HEK293 (cell line): ENCODE measurements around the gene C17orf107.
A peak's percentile ranks its signal among the peaks of the same experiment; 100 is the strongest.

ENCODE experiments used
- MEIS1 ChIP-seq: sonication (generic); formaldehyde crosslinking; IDR thresholded peaks from 2 replicates; pipeline ENCODE4 v1.8.1; 2022; ENCODE audit warnings: missing genetic modification reagents, mild to moderate bottlenecking, borderline replicate concordance
- SP7 ChIP-seq: fragments of 450-650 bp; formaldehyde crosslinking; IDR thresholded peaks from 2 replicates; pipeline ENCODE4 v1.5.1; 2016; ENCODE audit warnings: missing biosample characterization, missing genetic modification characterization
- WT1 ChIP-seq: fragments of 450-650 bp; formaldehyde crosslinking; IDR thresholded peaks from 2 replicates; pipeline ENCODE4 v1.5.1; 2016; ENCODE audit warnings: missing biosample characterization, missing genetic modification characterization
- YY2 ChIP-seq: fragments of 450-650 bp; formaldehyde crosslinking; IDR thresholded peaks from 2 replicates; pipeline ENCODE4 v1.5.1; 2016; ENCODE audit warnings: missing biosample characterization, missing genetic modification characterization
- ZNF112 ChIP-seq: fragments of 450-650 bp; formaldehyde crosslinking; IDR thresholded peaks from 2 replicates; pipeline ENCODE4 v1.5.0; 2017; ENCODE audit warnings: missing biosample characterization, missing genetic modification characterization
- ZNF133 ChIP-seq: fragments of 450-650 bp; formaldehyde crosslinking; IDR thresholded peaks from 2 replicates; pipeline ENCODE4 v1.5.1; 2016; ENCODE audit warnings: missing biosample characterization, missing genetic modification characterization
- ZNF169 ChIP-seq: fragments of 450-650 bp; formaldehyde crosslinking; IDR thresholded peaks from 2 replicates; pipeline ENCODE4 v1.5.1; 2016; ENCODE audit warnings: missing biosample characterization, missing genetic modification characterization
- ZNF2 ChIP-seq: fragments of 450-650 bp; formaldehyde crosslinking; IDR thresholded peaks from 2 replicates; pipeline ENCODE4 v1.5.1; 2016; ENCODE audit warnings: missing biosample characterization, missing genetic modification characterization
- ZNF274 ChIP-seq, 2 experiments: fragments of 200-500 bp in 1 of 2; fragments of 450-650 bp in 1 of 2; sonication (Bioruptor generic) in 1 of 2; formaldehyde crosslinking in 1 of 2; IDR thresholded peaks; 2 replicates each; pipeline versions ENCODE4 v1.5.1 to v1.6.1; 2014 to 2016; ENCODE audit warnings: borderline replicate concordance in 1 of 2, inconsistent platforms in 1 of 2, low read length in 1 of 2, missing biosample characterization in 1 of 2, missing genetic modification characterization in 1 of 2
- ZNF292 ChIP-seq: fragments of 450-650 bp; formaldehyde crosslinking; IDR thresholded peaks from 2 replicates; pipeline ENCODE4 v1.5.1; 2016; ENCODE audit warnings: low read depth, missing biosample characterization, missing genetic modification characterization, borderline replicate concordance
- ZNF354C ChIP-seq: fragments of 450-650 bp; formaldehyde crosslinking; IDR thresholded peaks from 2 replicates; pipeline ENCODE4 v1.5.1; 2016; ENCODE audit warnings: missing biosample characterization, missing genetic modification characterization, low read depth, borderline replicate concordance
- ZNF404 ChIP-seq: fragments of 450-650 bp; formaldehyde crosslinking; IDR thresholded peaks from 2 replicates; pipeline ENCODE4 v1.5.1; 2017; ENCODE audit warnings: missing biosample characterization, missing genetic modification characterization
- ZNF426 ChIP-seq: fragments of 450-650 bp; formaldehyde crosslinking; IDR thresholded peaks from 2 replicates; pipeline ENCODE4 v1.5.1; 2017; ENCODE audit warnings: missing biosample characterization, missing genetic modification characterization, mild to moderate bottlenecking, inconsistent platforms, moderate library complexity
- ZNF48 ChIP-seq: fragments of 450-650 bp; formaldehyde crosslinking; IDR thresholded peaks from 2 replicates; pipeline ENCODE4 v1.5.1; 2016; ENCODE audit warnings: missing biosample characterization, missing genetic modification characterization
- ZNF521 ChIP-seq: fragments of 450-650 bp; formaldehyde crosslinking; IDR thresholded peaks from 2 replicates; pipeline ENCODE4 v1.5.1; 2017; ENCODE audit warnings: missing biosample characterization, mild to moderate bottlenecking, missing genetic modification characterization
- ZNF555 ChIP-seq: fragments of 450-650 bp; formaldehyde crosslinking; conservative IDR thresholded peaks from 2 replicates; pipeline ENCODE4 v1.5.1; 2017; ENCODE audit warnings: missing biosample characterization, mild to moderate bottlenecking, missing genetic modification characterization, inconsistent platforms
- ZNF558 ChIP-seq: fragments of 450-650 bp; formaldehyde crosslinking; IDR thresholded peaks from 2 replicates; pipeline ENCODE4 v1.5.1; 2016; ENCODE audit warnings: missing biosample characterization, missing genetic modification characterization
- ZNF560 ChIP-seq: fragments of 450-650 bp; formaldehyde crosslinking; IDR thresholded peaks from 2 replicates; pipeline ENCODE4 v1.5.1; 2017; ENCODE audit warnings: missing biosample characterization, missing genetic modification characterization, borderline replicate concordance
- ZNF660 ChIP-seq: fragments of 450-650 bp; IDR thresholded peaks from 2 replicates; pipeline ENCODE4 v1.5.1; 2018; ENCODE audit warnings: missing biosample characterization, mild to moderate bottlenecking, missing genetic modification characterization
- ZNF707 ChIP-seq: fragments of 450-650 bp; formaldehyde crosslinking; IDR thresholded peaks from 2 replicates; pipeline ENCODE4 v1.5.1; 2016; ENCODE audit warnings: missing biosample characterization, missing genetic modification characterization
- ZNF747 ChIP-seq: fragments of 450-650 bp; formaldehyde crosslinking; IDR thresholded peaks from 2 replicates; pipeline ENCODE4 v1.5.1; 2016; ENCODE audit warnings: missing biosample characterization, missing genetic modification characterization
- ZNF76 ChIP-seq: fragments of 450-650 bp; formaldehyde crosslinking; IDR thresholded peaks from 2 replicates; pipeline ENCODE4; 2016; ENCODE audit warnings: low read depth, missing biosample characterization, missing genetic modification characterization, borderline replicate concordance
- ZSCAN30 ChIP-seq: fragments of 450-650 bp; IDR thresholded peaks from 2 replicates; pipeline ENCODE4 v1.5.1; 2018; ENCODE audit warnings: missing biosample characterization, mild to moderate bottlenecking, missing genetic modification characterization, moderate library complexity
- ZXDB ChIP-seq: fragments of 450-650 bp; formaldehyde crosslinking; IDR thresholded peaks from 2 replicates; pipeline ENCODE4 v1.5.1; 2016; ENCODE audit warnings: missing biosample characterization, missing genetic modification characterization
- TF ChIP-seq, protein P1 (sequence below): fragments of 450-650 bp; formaldehyde crosslinking; IDR thresholded peaks from 2 replicates; pipeline ENCODE4 v1.5.1; 2016; ENCODE audit warnings: missing biosample characterization, missing genetic modification characterization
- TF ChIP-seq, protein P2 (sequence below): fragments of 450-650 bp; formaldehyde crosslinking; IDR thresholded peaks from 2 replicates; pipeline ENCODE4 v1.5.1; 2016; ENCODE audit warnings: missing biosample characterization, missing genetic modification characterization, low read depth
- TF ChIP-seq, protein P3 (sequence below): fragments of 450-650 bp; formaldehyde crosslinking; optimal IDR thresholded peaks from 2 replicates; pipeline ENCODE3; 2016; ENCODE audit warnings: missing biosample characterization, mild to moderate bottlenecking, missing genetic modification characterization
- TF ChIP-seq, protein P4 (sequence below): fragments of 450-650 bp; formaldehyde crosslinking; IDR thresholded peaks from 2 replicates; pipeline ENCODE4 v1.5.1; 2017; ENCODE audit warnings: missing biosample characterization, missing genetic modification characterization
- TF ChIP-seq, protein P5 (sequence below): fragments of 450-650 bp; formaldehyde crosslinking; IDR thresholded peaks from 2 replicates; pipeline ENCODE4 v1.5.1; 2016; ENCODE audit warnings: missing biosample characterization, missing genetic modification characterization

C17orf107 gene

DNA sequence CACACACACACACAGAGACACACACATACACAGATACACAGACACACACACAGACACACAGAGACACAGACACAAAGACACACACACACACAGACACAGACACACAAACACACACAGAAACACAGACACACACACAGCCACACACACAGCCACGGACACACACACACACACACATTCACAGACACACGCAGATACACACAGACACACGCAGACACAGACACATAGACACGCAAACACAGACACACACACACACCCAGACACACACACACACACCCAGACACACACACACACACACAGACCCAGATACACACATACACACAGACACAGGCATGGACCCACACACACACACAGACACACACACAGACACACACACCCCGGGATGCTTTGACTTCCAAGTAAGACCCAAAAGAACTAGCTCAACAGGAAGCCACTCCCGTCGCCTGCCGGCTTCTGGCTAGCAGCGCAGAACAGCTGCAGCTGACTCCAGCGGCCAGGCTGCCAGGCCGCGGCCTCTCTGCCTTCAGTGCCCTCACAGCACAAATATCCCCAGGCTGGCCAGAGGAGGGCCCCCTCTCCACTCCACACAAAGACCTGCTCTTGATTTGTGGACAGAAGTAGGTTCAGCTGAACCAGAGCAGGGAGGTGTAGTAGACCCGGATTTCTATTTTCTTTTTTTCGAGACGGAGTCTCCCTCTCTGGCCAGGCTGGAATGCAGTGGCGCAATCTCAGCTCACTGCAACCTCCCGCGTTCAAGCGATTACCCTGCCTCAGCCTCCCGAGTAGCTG lies 9.6 kb downstream of the C17orf107 start (continued):
- no peak; the same call in 1 of the 2 replicates for TF ChIP-seq ZNF660
- no peak for TF ChIP-seq ZNF354C (tag by site-specific recombination)
- TF ChIP-seq ZXDB (tag by site-specific recombination) = no peak
- no peak for TF ChIP-seq ZNF521
- 0 out of 2 replicates have a peak, but pooled peaks have one; percentile 8 for TF ChIP-seq ZNF2 (tag by site-specific recombination)
- TF ChIP-seq ZNF558 (tag by site-specific recombination) = no peak
- TF ChIP-seq ZNF707 (tag by site-specific recombination) = no peak
- no peak for TF ChIP-seq ZNF133 (tag by site-specific recombination)
- TF ChIP-seq, protein P1, sequence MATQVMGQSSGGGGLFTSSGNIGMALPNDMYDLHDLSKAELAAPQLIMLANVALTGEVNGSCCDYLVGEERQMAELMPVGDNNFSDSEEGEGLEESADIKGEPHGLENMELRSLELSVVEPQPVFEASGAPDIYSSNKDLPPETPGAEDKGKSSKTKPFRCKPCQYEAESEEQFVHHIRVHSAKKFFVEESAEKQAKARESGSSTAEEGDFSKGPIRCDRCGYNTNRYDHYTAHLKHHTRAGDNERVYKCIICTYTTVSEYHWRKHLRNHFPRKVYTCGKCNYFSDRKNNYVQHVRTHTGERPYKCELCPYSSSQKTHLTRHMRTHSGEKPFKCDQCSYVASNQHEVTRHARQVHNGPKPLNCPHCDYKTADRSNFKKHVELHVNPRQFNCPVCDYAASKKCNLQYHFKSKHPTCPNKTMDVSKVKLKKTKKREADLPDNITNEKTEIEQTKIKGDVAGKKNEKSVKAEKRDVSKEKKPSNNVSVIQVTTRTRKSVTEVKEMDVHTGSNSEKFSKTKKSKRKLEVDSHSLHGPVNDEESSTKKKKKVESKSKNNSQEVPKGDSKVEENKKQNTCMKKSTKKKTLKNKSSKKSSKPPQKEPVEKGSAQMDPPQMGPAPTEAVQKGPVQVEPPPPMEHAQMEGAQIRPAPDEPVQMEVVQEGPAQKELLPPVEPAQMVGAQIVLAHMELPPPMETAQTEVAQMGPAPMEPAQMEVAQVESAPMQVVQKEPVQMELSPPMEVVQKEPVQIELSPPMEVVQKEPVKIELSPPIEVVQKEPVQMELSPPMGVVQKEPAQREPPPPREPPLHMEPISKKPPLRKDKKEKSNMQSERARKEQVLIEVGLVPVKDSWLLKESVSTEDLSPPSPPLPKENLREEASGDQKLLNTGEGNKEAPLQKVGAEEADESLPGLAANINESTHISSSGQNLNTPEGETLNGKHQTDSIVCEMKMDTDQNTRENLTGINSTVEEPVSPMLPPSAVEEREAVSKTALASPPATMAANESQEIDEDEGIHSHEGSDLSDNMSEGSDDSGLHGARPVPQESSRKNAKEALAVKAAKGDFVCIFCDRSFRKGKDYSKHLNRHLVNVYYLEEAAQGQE = no peak
- TF ChIP-seq YY2 = no peak
- TF ChIP-seq, protein P2, sequence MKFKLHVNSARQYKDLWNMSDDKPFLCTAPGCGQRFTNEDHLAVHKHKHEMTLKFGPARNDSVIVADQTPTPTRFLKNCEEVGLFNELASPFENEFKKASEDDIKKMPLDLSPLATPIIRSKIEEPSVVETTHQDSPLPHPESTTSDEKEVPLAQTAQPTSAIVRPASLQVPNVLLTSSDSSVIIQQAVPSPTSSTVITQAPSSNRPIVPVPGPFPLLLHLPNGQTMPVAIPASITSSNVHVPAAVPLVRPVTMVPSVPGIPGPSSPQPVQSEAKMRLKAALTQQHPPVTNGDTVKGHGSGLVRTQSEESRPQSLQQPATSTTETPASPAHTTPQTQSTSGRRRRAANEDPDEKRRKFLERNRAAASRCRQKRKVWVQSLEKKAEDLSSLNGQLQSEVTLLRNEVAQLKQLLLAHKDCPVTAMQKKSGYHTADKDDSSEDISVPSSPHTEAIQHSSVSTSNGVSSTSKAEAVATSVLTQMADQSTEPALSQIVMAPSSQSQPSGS (tag by site-specific recombination) = no peak
- TF ChIP-seq ZNF112 (tag by site-specific recombination) = no peak
- TF ChIP-seq ZNF169 (tag by site-specific recombination) = no peak
- no peak for TF ChIP-seq ZNF426
- no peak for TF ChIP-seq MEIS1
- TF ChIP-seq ZSCAN30 (tag by site-specific recombination) = peak; percentile 98
- TF ChIP-seq, protein P3, sequence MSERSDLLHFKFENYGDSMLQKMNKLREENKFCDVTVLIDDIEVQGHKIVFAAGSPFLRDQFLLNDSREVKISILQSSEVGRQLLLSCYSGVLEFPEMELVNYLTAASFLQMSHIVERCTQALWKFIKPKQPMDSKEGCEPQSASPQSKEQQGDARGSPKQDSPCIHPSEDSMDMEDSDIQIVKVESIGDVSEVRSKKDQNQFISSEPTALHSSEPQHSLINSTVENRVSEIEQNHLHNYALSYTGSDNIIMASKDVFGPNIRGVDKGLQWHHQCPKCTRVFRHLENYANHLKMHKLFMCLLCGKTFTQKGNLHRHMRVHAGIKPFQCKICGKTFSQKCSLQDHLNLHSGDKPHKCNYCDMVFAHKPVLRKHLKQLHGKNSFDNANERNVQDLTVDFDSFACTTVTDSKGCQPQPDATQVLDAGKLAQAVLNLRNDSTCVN (tag by site-specific recombination) = no peak
- TF ChIP-seq, protein P4, sequence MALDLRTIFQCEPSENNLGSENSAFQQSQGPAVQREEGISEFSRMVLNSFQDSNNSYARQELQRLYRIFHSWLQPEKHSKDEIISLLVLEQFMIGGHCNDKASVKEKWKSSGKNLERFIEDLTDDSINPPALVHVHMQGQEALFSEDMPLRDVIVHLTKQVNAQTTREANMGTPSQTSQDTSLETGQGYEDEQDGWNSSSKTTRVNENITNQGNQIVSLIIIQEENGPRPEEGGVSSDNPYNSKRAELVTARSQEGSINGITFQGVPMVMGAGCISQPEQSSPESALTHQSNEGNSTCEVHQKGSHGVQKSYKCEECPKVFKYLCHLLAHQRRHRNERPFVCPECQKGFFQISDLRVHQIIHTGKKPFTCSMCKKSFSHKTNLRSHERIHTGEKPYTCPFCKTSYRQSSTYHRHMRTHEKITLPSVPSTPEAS = peak; percentile 98
- TF ChIP-seq ZNF274 (IDR thresholded peaks at IDR 0.05; ENCODE audit: low read length) = no peak
- no peak for TF ChIP-seq ZNF274 (tag by site-specific recombination; IDR thresholded peaks at IDR 0.05; ENCODE audit: borderline replicate concordance)
- no peak for TF ChIP-seq ZNF555 (tag by site-specific recombination)
- no peak for TF ChIP-seq ZNF747
- no peak for TF ChIP-seq ZNF404 (tag by site-specific recombination)
- TF ChIP-seq ZNF560 (tag by site-specific recombination) = no peak
- TF ChIP-seq ZNF76 (tag by site-specific recombination) = no peak
- TF ChIP-seq ZNF48 (tag by site-specific recombination) = no peak
- TF ChIP-seq SP7 (tag by site-specific recombination) = 0 out of 2 replicates have a peak, but pooled peaks have one; percentile 21
- TF ChIP-seq WT1 (tag by site-specific recombination) = no peak
- no peak for TF ChIP-seq ZNF292
- TF ChIP-seq, protein P5, sequence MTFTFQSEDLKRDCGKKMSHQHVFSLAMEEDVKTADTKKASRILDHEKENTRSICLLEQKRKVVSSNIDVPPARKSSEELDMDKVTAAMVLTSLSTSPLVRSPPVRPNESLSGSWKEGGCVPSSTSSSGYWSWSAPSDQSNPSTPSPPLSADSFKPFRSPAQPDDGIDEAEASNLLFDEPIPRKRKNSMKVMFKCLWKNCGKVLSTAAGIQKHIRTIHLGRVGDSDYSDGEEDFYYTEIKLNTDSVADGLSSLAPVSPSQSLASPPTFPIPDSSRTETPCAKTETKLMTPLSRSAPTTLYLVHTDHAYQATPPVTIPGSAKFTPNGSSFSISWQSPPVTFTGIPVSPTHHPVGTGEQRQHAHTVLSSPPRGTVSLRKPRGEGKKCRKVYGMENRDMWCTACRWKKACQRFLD (tag by site-specific recombination) = no peak
